ENCODE results near the gene PLXNA4. TPM values are rescaled to one million over a fixed set of nuclear protein-coding genes. Genes with fewer than 3 reads are reported as not detected.

PLXNA4 gene
- total and polyA plus RNA-seq, 2 donors from 2014 or later = 0.17 to 3.5 TPM

DNA sequence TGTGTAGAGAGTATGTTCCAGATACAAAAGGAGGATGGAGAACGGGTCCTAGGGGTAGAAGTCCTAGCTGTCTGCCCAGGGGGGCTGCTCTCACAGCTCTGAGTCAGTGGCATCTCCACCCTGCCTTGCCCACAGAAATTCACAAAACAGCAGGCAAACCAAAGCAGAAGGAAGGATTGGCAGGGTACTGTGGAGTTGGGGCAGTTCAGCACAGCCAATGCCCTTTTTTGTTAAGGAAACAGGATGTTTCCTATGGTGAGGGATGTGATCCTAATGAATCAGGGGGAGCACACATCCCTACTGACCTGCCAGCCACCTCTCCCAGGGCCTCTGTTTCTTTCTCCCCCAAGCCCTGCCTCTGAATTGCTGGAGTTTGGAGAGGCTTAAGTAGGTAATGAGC is 457.6 kb downstream of the PLXNA4 start:
- Histone ChIP-seq H3K27ac (ENCODE audit: low read depth in 2 of 2, low read length in 2 of 2) (no peak overlapping the region), H3K9me3 (ENCODE audit: control insufficient read depth in 2 of 3, insufficient read depth in 1 of 3, low read length in 3 of 3) (no peaks in the 10 kb centered on the region), H3K36me3 (ENCODE audit: control insufficient read depth in 2 of 3, insufficient read depth in 3 of 3, low read length in 3 of 3) (no peaks in the 10 kb centered on the region), H3K9ac (ENCODE audit: low read length in 3 of 3) (no peak overlapping the region), H3K4me1 (ENCODE audit: control insufficient read depth in 2 of 3, insufficient read depth in 2 of 3, low read depth in 1 of 3, low read length in 3 of 3) (no peaks in the 10 kb centered on the region), H3K27me3 (ENCODE audit: control insufficient read depth, insufficient read depth, low read length) (no peaks in the 10 kb centered on the region), H3K4me3 (ENCODE audit: low read length in 3 of 3) (no peak overlapping the region)
- intact Hi-C loops (cut with DNase I) = no loop called here
- FAIRE-seq (no peak), DNase-seq (no peak)
- TF ChIP-seq, protein P1, sequence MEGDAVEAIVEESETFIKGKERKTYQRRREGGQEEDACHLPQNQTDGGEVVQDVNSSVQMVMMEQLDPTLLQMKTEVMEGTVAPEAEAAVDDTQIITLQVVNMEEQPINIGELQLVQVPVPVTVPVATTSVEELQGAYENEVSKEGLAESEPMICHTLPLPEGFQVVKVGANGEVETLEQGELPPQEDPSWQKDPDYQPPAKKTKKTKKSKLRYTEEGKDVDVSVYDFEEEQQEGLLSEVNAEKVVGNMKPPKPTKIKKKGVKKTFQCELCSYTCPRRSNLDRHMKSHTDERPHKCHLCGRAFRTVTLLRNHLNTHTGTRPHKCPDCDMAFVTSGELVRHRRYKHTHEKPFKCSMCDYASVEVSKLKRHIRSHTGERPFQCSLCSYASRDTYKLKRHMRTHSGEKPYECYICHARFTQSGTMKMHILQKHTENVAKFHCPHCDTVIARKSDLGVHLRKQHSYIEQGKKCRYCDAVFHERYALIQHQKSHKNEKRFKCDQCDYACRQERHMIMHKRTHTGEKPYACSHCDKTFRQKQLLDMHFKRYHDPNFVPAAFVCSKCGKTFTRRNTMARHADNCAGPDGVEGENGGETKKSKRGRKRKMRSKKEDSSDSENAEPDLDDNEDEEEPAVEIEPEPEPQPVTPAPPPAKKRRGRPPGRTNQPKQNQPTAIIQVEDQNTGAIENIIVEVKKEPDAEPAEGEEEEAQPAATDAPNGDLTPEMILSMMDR (IDR thresholded peaks at IDR 0.05; ENCODE audit: borderline replicate concordance, extremely low read depth, insufficient read depth) = no peak

DNA sequence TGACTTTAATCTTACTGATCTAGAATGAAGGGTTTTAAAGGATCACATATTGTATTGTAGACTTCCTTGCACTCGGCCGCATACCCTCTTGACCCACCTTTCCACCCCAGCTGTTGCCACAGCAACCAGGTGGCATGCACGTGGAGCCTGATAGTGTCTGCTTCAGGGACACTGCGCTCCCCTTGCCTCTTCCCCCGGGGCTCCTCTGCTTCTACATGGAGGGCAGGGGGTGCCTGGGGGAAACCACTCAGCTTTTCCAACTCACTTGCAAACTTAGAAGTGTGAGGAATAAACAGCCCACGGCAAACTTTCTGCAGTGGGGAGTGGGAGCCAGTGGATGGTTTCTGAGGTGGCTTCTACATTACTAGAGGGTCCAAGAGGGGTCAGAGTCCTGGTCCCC is 458.6 kb downstream of the PLXNA4 start:
- intact Hi-C loops (cut with DNase I) = no loop called here
- no peak overlapping the region for H3K27ac ChIP-seq (ENCODE audit: low read depth in 2 of 2, low read length in 2 of 2)
- no peaks in the 10 kb centered on the region for H3K36me3 ChIP-seq (ENCODE audit: control insufficient read depth in 2 of 3, insufficient read depth in 3 of 3, low read length in 3 of 3)
- H3K4me3 ChIP-seq (ENCODE audit: low read length in 3 of 3) = no peak overlapping the region
- TF ChIP-seq, protein P1 (IDR thresholded peaks at IDR 0.05; ENCODE audit: borderline replicate concordance, extremely low read depth, insufficient read depth) = no peak
- H3K9ac ChIP-seq (ENCODE audit: low read length in 3 of 3) = no peak overlapping the region
- no peaks in the 10 kb centered on the region for H3K27me3 ChIP-seq (ENCODE audit: control insufficient read depth, insufficient read depth, low read length)
- no peaks in the 10 kb centered on the region for H3K4me1 ChIP-seq (ENCODE audit: control insufficient read depth in 2 of 3, insufficient read depth in 2 of 3, low read depth in 1 of 3, low read length in 3 of 3)
- FAIRE-seq = no peak
- DNase-seq = no peak
- H3K9me3 ChIP-seq (ENCODE audit: control insufficient read depth in 2 of 3, insufficient read depth in 1 of 3, low read length in 3 of 3) = no peaks in the 10 kb centered on the region

DNA sequence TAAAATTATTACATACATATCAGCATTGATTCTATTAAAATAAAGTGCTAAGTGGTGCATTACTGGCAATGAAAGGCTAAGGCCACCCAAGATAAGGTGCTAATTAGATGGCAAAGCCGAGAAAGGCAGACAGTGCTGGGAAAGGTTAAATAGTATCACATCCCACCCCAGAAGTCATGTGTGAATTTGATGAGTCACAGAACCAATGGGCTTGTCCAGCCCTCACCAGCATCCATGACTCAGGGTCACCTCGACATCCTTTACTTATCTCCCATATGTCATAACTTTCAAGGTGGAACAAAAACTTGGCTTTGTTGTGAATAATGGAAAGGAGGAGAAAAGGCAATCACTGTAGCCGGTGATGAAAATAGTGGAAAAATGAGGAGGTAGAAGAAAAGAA is 459.1 kb downstream of the PLXNA4 start:
- FAIRE-seq = no peak
- Histone ChIP-seq H3K27ac (ENCODE audit: low read depth in 2 of 2, low read length in 2 of 2) (no peak overlapping the region), H3K27me3 (ENCODE audit: control insufficient read depth, insufficient read depth, low read length) (no peaks in the 10 kb centered on the region), H3K36me3 (ENCODE audit: control insufficient read depth in 2 of 3, insufficient read depth in 3 of 3, low read length in 3 of 3) (no peaks in the 10 kb centered on the region), H3K4me3 (ENCODE audit: low read length in 3 of 3) (no peak overlapping the region), H3K4me1 (ENCODE audit: control insufficient read depth in 2 of 3, insufficient read depth in 2 of 3, low read depth in 1 of 3, low read length in 3 of 3) (no peaks in the 10 kb centered on the region), H3K9me3 (ENCODE audit: control insufficient read depth in 2 of 3, insufficient read depth in 1 of 3, low read length in 3 of 3) (no peaks in the 10 kb centered on the region), H3K9ac (ENCODE audit: low read length in 3 of 3) (no peak overlapping the region)
- intact Hi-C loops (cut with DNase I) = no loop called here
- TF ChIP-seq, protein P1 (IDR thresholded peaks at IDR 0.05; ENCODE audit: borderline replicate concordance, extremely low read depth, insufficient read depth) = no peak
- no peak for DNase-seq

DNA sequence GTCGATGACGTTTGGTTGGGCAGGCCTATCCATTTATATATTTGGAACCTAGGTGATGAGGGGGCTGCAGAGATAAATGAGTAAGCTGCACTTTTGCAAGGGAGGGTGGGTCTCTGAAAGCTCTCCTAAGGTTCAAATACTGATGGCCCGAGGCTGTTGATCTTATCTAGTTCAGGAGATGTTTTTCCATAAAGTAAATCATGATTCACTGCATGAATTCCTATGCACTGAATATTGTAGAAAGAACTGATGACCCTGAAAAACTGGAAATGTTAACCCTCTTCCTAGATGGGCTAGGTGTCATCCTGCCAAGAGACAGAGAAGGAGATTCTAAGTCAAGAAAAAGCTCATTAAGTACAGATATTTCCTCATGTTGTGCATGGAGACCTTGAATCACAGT is 459.9 kb downstream of the PLXNA4 start:
- FAIRE-seq = no peak
- H3K27ac ChIP-seq (ENCODE audit: low read depth in 2 of 2, low read length in 2 of 2) = no peak overlapping the region

More for the DNA sequence above, 459.9 kb downstream of the PLXNA4 start:
- intact Hi-C loops (cut with DNase I) = no loop called here
- Histone ChIP-seq H3K9me3 (ENCODE audit: control insufficient read depth in 2 of 3, insufficient read depth in 1 of 3, low read length in 3 of 3) (no peaks in the 10 kb centered on the region), H3K4me3 (ENCODE audit: low read length in 3 of 3) (no peak overlapping the region), H3K9ac (ENCODE audit: low read length in 3 of 3) (no peak overlapping the region), H3K27me3 (ENCODE audit: control insufficient read depth, insufficient read depth, low read length) (no peaks in the 10 kb centered on the region), H3K4me1 (ENCODE audit: control insufficient read depth in 2 of 3, insufficient read depth in 2 of 3, low read depth in 1 of 3, low read length in 3 of 3) (no peaks in the 10 kb centered on the region), H3K36me3 (ENCODE audit: control insufficient read depth in 2 of 3, insufficient read depth in 3 of 3, low read length in 3 of 3) (no peaks in the 10 kb centered on the region)
- TF ChIP-seq, protein P1 (IDR thresholded peaks at IDR 0.05; ENCODE audit: borderline replicate concordance, extremely low read depth, insufficient read depth) = no peak
- no peak for DNase-seq
